Measurements from ENCODE around the gene THEM5. TPM values are rescaled to one million over a fixed set of nuclear protein-coding genes. Genes with fewer than 3 reads are reported as not detected.

The THEM5 gene
- total and polyA plus RNA-seq, 7 donors: not detected

- no peaks in the 10 kb centered on the region for H3K36me3 ChIP-seq (ENCODE audit: insufficient read depth in 1 of 2, low read depth in 1 of 2)
- no peak for TF ChIP-seq CTCF (IDR thresholded peaks at IDR 0.05)
- no peaks in the 10 kb centered on the region for H3K9me3 ChIP-seq
- intact Hi-C loops (cut with DNase I): no loop called here
- H3K4me1 ChIP-seq: no peaks in the 10 kb centered on the region
- no peak for ATAC-seq
- no peak for DNase-seq
- no peak overlapping the region for H3K4me3 ChIP-seq
- WGBS, 3 donors: 62 to 71% (median 70%) methylated on average over 6 of the region's 6 CpGs
- H3K27me3 ChIP-seq (ENCODE audit: insufficient read depth in 3 of 3, low read length in 2 of 3): peaks cover 0 to 31% (median 8%) of the 10 kb centered on the region in 3 donors
- H3K27ac ChIP-seq: no peak overlapping the region
Measured at GRCh38 chr1:151846062-151846568, 7.4 kb downstream of the THEM5 start.

- H3K4me3 ChIP-seq: no peak overlapping the region
- H3K9me3 ChIP-seq: no peaks in the 10 kb centered on the region
- intact Hi-C loops (cut with DNase I): no loop called here
- H3K36me3 ChIP-seq (ENCODE audit: insufficient read depth in 1 of 2, low read depth in 1 of 2): no peaks in the 10 kb centered on the region
- WGBS, 3 donors: 72 to 84% (median 82%) methylated on average over 2 of the region's 2 CpGs
- no peak for TF ChIP-seq CTCF (IDR thresholded peaks at IDR 0.05)
- no peaks in the 10 kb centered on the region for H3K4me1 ChIP-seq
- ATAC-seq: no peak
- DNase-seq: no peak
- H3K27ac ChIP-seq: no peak overlapping the region
- H3K27me3 ChIP-seq (ENCODE audit: insufficient read depth in 3 of 3, low read length in 2 of 3): peaks cover 0 to 28% (median 10%) of the 10 kb centered on the region in 3 donors
Measured at GRCh38 chr1:151843398-151843797, 10.1 kb downstream of the THEM5 start.

GRCh38 chr1:151841141-151841540 lies 12.4 kb downstream of the THEM5 start:
- no peaks in the 10 kb centered on the region for H3K4me1 ChIP-seq
- ATAC-seq (no peak), DNase-seq (no peak)
- intact Hi-C loops (cut with DNase I): no loop called here
- no peak for TF ChIP-seq CTCF (IDR thresholded peaks at IDR 0.05)
- H3K36me3 ChIP-seq (ENCODE audit: insufficient read depth in 1 of 2, low read depth in 1 of 2): no peaks in the 10 kb centered on the region
- no peak overlapping the region for H3K4me3 ChIP-seq
- H3K9me3 ChIP-seq: no peaks in the 10 kb centered on the region
- WGBS, 3 donors: 81 to 84% (median 83%) methylated on average over 2 of the region's 2 CpGs
- H3K27ac ChIP-seq: no peak overlapping the region
- peaks cover 0 to 28% (median 17%) of the 10 kb centered on the region in 3 donors for H3K27me3 ChIP-seq (ENCODE audit: insufficient read depth in 3 of 3, low read length in 2 of 3)

GRCh38 chr1:151840421-151840820 lies 13.1 kb downstream of the THEM5 start:
- H3K27me3 ChIP-seq (ENCODE audit: insufficient read depth in 3 of 3, low read length in 2 of 3): peaks cover 0 to 28% (median 17%) of the 10 kb centered on the region in 3 donors
- H3K4me3 ChIP-seq: no peak overlapping the region
- no peaks in the 10 kb centered on the region for H3K9me3 ChIP-seq
- DNase-seq: no peak
- no peak for ATAC-seq
- H3K4me1 ChIP-seq: no peaks in the 10 kb centered on the region
- no peak overlapping the region for H3K27ac ChIP-seq
- intact Hi-C loops (cut with DNase I): no loop called here
- no peaks in the 10 kb centered on the region for H3K36me3 ChIP-seq (ENCODE audit: insufficient read depth in 1 of 2, low read depth in 1 of 2)
- TF ChIP-seq CTCF (IDR thresholded peaks at IDR 0.05): no peak

Measured in psoas muscle (tissue), 8 donors.